Thoracic aorta (tissue), 2 donors: Measurements from ENCODE around the gene C19orf53. TPM values are rescaled to one million over a fixed set of nuclear protein-coding genes. Genes with fewer than 3 reads are reported as not detected.

ENCODE experiments used
- ATAC-seq: fragments of 150-250 bp; one replicate; pipeline ENCODE4 v1.8.0; 2017; ENCODE audit warnings: low read depth; ENCODE audit not compliant: insufficient number of reproducible peaks, low FRiP score
- DNase-seq: peaks from one replicate; pipeline ENCODE4 v3.0.0-alpha.2; 2020; ENCODE audit warnings: low spot score
- H3K27ac ChIP-seq, 2 donors: fragments of 200-600 bp; sonication (generic); 1 replicate in 1 of 2; 2 replicates in 1 of 2; pipeline ENCODE4 v1.5.1; 2016; ENCODE audit warnings: mild to moderate bottlenecking in 2 of 2, moderate library complexity in 2 of 2
- H3K27me3 ChIP-seq: fragments of 200-600 bp; sonication (generic); replicated peaks from 2 replicates; pipeline ENCODE4 v1.6.0; 2016; ENCODE audit warnings: mild to moderate bottlenecking; ENCODE audit not compliant: insufficient read depth
- H3K36me3 ChIP-seq: fragments of 200-600 bp; sonication (generic); one replicate; pipeline ENCODE4 v1.5.1; 2016
- H3K4me1 ChIP-seq, 2 donors: fragments of 200-600 bp; sonication (generic); 1 replicate in 1 of 2; 2 replicates in 1 of 2; pipeline versions ENCODE4 v1.5.1 to v1.6.0; 2016; ENCODE audit warnings: low read depth in 2 of 2, mild to moderate bottlenecking in 1 of 2; ENCODE audit not compliant: control insufficient read depth in 1 of 2
- H3K4me3 ChIP-seq: fragments of 200-600 bp; sonication (generic); 2 replicates; pipeline ENCODE4 v1.5.1; 2016; ENCODE audit warnings: mild to moderate bottlenecking
- H3K9me3 ChIP-seq: fragments of 200-600 bp; sonication (generic); 2 replicates; pipeline ENCODE4 v1.5.1; 2016
- CTCF ChIP-seq: fragments of 200-600 bp; sonication (generic); IDR thresholded peaks from one replicate; pipeline ENCODE4 v1.5.1; 2019; ENCODE audit warnings: antibody characterized with exemption
- total RNA-seq, 2 donors: library from RNA; depleted of rRNA; stranded (reverse); fragments of >200 nt; gene quantifications; one replicate each; pipeline versions ENCODE4 v1.1.0 to v1.2.3, GENCODE V29; 2016

C19orf53 gene
- total RNA-seq: 100 to 1,000 TPM; 114 to 128 TPM

GRCh38 chr19:13774217-13775191 lies at the start of gene C19orf53:
TSS of gene C19orf53 (plus strand) at chr19:13774456. CDS start at chr19:13774478, 22 bp downstream.
- H3K27me3 ChIP-seq: no peaks in the 10 kb centered on the region
- no peaks in the 10 kb centered on the region for H3K9me3 ChIP-seq
- H3K27ac ChIP-seq: peak within 1 kb of the TSS; percentile 80 to 85
- peaks cover 20 to 21% of the 10 kb centered on the region in 2 donors for H3K4me1 ChIP-seq
- no peak for TF ChIP-seq CTCF
- peak within 1 kb of the TSS; percentile 80 for H3K4me3 ChIP-seq
- H3K36me3 ChIP-seq: peaks cover 47% of the 10 kb centered on the region
- ATAC-seq (peak; percentile 92), DNase-seq (peak; percentile 66)

GRCh38 chr19:13726323-13726722 lies 47.9 kb upstream of the C19orf53 start:
- Histone ChIP-seq H3K27ac (no peak overlapping the region), H3K4me1 (peaks cover 23 to 29% of the 10 kb centered on the region in 2 donors), H3K27me3 (no peaks in the 10 kb centered on the region), H3K36me3 (no peaks in the 10 kb centered on the region), H3K9me3 (no peaks in the 10 kb centered on the region), H3K4me3 (no peak overlapping the region)
- ATAC-seq (no peak), DNase-seq (no peak)
- TF ChIP-seq CTCF: no peak

- TF ChIP-seq CTCF: no peak
- H3K27ac ChIP-seq: peak overlapping the region; percentile 72 to 73
- peak; percentile 16 for DNase-seq
These were observed 46.5 kb upstream of the C19orf53 start for GRCh38 chr19:13727798-13728197.

GRCh38 chr19:13729859-13730258 lies 44.4 kb upstream of the C19orf53 start:
- no peaks in the 10 kb centered on the region for H3K9me3 ChIP-seq
- H3K4me1 ChIP-seq: peaks cover 29 to 44% of the 10 kb centered on the region in 2 donors
- H3K36me3 ChIP-seq: no peaks in the 10 kb centered on the region
- H3K4me3 ChIP-seq: no peak overlapping the region
- TF ChIP-seq CTCF: no peak
- H3K27ac ChIP-seq: peak overlapping the region; percentile 98
- H3K27me3 ChIP-seq: no peaks in the 10 kb centered on the region
- no peak for ATAC-seq
- DNase-seq: no peak

More at GRCh38 chr19:13727798-13728197, 46.5 kb upstream of the C19orf53 start:
- no peaks in the 10 kb centered on the region for H3K36me3 ChIP-seq
- H3K9me3 ChIP-seq: no peaks in the 10 kb centered on the region
- no peaks in the 10 kb centered on the region for H3K27me3 ChIP-seq
- H3K4me1 ChIP-seq: peaks cover 29 to 38% of the 10 kb centered on the region in 2 donors
- ATAC-seq: peak; percentile 66
- peak overlapping the region; percentile 44 for H3K4me3 ChIP-seq
